Tongue (tissue), 2 donors: Measurements from ENCODE around the gene SH3GLB1. TPM values are rescaled to one million over a fixed set of nuclear protein-coding genes. Genes with fewer than 3 reads are reported as not detected.

Experiments used
- DNase-seq: peaks from one replicate; pipeline ENCODE4 v3.0.0-alpha.2; 2015
- total RNA-seq: library from RNA; depleted of rRNA; stranded (reverse); fragments of >200 nt; gene quantifications from one replicate; pipeline ENCODE4 v1.2.3, GENCODE V29; 2014

Gene SH3GLB1
- total RNA-seq, 1 donor from 2014 or later, result 119 TPM

DNA sequence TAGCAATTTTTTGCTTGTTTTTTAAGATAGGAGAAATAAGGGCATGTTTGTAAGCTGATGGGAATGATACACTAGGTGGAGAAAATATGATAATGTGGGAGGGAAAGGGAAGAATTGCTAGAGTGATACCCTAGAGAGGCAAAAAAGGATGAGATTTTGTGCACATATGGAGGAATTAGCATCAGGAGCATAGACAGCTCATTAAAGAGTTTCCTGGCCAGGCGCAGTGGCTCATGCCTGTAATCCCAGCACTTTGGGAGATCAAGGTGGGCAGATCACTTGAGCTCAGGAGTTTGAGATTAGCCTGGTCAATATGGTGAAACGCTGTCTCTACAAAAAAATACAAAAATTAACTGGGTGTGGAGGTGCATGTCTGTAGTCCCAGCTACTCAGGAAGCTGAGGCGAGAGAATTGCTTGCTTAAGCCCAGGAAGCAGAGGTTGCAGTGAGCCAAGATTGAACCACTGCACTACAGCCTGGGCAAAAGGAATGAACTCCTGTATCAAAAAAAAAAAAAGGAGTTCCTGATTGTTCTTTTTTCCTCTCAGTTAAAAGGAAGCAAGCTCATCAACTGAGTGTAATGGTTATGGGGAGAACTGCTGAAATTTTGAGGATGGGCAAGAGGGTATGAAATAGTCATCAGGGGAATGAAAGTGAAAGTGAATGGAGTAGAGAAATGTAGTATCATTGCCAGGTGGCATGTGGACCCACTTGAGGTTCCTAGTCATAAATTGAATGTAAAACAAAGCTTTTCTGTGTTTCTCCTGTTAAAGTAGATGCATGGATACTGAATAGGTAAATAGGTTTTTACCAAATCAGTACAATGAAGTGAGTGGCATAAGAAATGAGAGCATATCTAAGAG lies 35.5 kb downstream of the SH3GLB1 start:
- no peak for DNase-seq

DNA sequence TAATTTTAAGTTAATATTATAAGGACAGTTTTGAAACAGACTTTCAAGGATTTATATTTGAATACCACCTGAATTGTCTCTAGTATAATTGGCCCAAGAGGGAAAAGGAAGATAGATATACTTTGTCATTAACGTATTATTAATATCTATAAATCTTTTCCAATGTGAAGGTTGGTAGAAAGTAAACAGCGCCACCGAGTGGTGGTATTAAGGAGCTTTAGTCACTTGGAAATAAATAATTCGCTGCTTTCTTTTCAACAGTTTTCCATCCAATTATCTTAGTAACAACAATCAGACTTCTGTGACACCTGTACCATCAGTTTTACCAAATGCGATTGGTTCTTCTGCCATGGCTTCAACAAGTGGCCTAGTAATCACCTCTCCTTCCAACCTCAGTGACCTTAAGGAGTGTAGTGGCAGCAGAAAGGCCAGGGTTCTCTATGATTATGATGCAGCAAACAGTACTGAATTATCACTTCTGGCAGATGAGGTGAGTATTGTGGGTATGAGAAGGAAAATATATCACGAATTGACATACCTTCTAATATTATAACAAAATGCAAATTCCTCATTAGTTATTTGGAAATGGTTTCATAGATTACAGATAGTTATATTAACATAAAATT lies 37.7 kb downstream of the SH3GLB1 start:
- DNase-seq, result peak; percentile 52

DNA sequence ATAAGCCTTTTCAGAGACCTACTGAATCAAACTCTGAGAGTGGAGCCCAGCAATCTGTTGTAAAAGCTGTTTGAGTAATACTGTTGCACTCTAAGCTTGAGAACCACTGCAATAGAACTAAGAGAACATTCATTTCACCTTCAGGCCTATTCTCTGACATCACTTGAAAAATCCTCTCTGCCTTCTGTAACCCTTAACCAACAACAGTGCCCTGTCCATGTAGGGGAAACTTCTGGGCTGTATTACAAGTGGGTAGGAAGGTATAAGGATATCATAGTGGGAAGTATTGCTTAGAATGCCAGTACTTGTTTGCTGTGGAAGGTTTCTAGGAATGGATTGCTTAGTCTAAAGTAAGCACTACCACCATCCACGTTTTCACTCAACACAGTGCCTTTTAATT lies 42.9 kb downstream of the SH3GLB1 start:
- DNase-seq, result no peak

DNA sequence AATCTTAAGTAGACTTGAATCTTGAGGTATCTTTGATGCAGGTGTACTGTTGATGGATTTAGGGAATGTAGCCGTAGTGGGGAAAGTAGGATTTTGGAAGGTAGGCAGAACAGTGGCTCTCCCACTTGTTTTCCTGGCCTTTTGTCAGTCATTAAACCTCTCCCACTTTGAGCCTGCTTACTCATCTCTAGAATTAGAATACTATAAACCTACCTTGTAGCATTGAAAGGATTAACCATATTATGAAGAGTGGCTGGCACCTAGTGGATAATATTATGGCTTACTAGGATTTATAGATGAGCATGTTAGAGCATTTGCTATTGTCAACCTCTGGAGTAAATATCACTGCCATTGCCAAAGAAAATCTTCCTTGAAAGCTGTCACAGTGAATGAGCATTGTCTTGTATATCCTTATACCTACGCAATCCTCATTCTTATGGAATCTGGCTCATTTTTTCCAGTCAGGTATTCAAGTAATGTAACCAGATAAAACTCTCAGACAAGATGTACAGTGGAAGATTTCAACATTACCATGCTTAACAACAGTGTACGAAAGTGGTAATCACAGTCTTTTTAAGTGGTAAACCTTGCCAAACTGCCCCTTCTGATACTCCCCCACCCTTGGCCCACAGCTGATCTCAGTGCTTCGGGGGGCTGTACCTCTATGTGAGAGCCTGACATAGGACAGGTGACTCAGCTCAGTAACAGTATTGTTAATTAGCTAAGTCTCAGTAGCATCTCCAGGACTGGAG lies 44.4 kb downstream of the SH3GLB1 start:
- no peak for DNase-seq

DNA sequence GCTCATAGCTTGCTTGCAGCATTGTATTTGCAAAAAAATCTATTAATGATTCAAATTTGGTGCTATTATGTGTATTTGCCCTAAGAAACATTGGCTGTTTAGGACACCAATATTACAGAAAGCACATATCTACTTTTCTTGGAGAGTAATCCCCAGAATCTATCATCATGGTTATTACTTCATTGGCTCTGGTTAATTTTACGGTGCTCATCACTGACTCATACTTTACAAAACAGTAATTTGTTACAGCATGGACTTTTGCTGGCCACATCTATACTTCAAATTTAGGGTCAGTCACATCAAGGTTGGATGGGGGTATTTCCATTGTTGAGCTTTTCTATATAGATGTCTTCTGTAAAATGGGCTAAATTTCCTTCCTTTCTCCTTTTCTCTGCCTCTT lies 45.7 kb downstream of the SH3GLB1 start:
- no peak for DNase-seq

DNA sequence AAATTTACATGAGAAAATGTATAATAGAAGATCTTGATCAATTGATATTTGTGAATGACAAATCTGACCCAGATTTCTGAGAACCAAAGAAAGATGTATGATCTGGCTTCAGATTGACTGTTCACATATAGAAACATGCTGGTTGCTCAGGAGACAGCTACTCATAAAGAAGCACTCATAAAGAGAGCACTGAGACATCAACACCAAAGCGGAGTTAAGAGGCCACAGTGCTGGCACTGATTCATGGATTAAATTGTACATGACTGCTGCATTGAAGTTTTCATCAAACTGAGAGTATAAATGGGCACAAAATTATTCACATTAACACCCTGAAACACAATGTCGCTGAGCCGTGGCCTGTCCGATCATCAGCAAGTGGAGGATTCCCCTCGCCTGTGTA lies 46.2 kb downstream of the SH3GLB1 start:
- DNase-seq, result no peak

DNA sequence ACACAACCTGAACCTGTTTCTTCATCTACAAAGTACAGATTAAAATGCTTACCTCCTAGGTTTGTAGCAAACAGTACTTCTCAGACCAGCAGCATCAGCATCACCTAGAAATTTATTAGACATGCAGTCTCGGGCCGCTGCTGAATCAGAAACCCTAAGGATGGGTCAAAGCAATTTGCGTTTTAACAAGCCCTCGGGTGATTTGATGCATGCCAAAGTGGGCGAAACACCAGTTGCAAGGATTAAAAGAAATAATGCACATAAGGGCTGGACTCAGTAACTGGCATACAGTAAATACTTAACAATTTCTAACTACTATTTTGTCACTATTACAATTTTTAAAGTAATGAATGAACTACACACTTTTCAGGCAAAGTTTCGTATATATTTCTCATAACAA lies 47.5 kb downstream of the SH3GLB1 start:
- DNase-seq, result no peak

DNA sequence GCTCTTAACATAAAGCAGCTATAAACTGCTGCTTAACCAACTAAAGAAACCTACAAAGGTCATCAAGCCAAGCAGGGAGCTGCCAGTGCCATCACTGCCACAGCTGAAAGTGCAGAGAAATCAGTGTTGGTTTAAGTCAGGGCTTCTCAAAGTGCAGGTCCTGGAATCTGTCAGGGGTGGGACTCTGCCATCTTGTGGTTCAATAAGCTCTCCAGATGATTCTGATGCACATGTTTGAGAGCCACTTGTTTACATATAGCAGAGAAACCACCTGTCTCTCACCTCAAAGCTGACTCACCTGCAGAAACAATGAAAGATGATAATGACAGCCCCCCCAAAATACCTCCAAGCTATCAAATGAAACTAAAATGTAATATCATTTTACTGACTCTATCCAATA lies 49.3 kb downstream of the SH3GLB1 start:
- DNase-seq, result peak; percentile 13

DNA sequence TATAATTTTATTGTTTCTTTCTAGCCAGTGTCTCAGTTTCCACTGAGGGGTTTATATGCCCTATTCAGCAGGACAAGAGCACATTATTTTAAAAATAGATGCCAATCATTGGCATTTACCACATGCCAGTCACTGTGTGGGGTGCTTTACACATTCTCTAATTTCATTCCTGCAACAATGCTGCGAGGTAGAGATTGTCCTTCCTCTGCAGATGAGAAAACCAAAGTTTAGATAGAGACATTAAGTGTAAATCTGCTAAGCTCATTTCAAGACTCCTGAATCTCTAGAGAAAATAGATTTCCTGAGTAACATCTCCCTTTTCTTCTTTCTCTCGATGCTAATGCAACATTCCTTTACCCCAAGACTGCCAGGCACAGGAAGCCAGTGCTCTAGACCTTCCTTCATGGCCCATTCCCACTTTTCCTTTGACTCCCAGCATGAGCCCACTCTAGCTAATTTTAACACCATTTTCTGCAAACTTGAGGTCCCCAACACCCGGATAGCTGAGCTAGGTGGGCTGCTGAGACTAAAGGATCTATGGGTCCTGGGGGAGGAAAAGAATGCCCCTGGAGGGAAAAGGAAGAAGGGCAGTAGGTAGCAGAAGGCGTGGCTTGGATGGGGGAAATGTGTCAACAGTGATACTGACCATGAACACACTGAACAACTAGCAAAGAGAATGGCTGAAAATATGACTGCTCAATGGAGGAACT lies 50.0 kb downstream of the SH3GLB1 start:
- no peak for DNase-seq

DNA sequence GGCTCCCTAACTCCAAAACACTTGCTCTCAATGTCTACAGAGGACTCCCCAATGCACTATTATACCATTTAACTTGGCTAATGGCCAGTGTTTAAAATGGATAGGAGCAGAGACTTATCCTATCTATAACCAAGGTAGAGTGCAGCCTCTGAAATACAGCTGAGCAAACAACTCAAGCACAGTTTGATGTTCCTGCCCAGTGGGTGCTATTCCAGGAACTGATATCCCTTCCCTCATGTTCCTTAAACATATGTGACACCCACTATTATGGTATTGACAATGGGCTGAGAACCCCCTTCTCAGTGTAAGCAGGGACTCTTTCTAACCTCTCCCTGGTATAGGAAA lies 51.7 kb downstream of the SH3GLB1 start:
- DNase-seq, result no peak

DNA sequence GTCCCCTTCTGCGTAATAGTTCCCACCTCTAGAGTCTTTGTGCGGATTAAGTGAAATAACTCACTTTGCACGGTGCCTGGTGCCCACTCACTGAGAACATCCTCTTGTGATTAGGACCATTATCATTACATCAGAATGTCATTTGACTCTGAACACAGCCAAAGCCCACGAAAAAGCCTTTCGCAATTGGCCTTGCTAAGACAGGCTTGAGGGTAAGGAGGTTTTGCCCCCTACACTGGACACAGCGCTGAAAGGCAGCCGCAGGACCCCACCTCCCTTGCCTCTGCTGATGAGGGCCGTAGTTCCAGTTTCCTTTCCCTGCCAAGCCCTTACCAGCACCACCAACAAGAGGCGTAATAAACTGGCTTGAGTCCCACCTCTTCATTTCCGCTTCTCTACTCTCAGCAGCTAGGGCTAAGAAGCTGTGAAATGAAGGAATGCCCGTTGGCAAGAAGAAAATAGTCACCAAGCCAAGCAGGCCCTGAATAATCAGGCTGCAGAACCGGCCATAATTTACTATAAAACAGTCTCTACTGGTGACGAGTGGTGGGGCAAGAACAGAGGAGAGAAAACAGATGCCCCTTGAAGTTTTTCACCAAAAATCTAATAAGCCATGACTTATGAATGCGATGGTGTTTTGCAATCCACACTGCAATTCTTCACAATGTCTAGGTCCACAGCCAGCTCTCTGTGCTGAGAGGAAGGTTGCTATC lies 53.1 kb downstream of the SH3GLB1 start:
- DNase-seq, result peak; percentile 89

DNA sequence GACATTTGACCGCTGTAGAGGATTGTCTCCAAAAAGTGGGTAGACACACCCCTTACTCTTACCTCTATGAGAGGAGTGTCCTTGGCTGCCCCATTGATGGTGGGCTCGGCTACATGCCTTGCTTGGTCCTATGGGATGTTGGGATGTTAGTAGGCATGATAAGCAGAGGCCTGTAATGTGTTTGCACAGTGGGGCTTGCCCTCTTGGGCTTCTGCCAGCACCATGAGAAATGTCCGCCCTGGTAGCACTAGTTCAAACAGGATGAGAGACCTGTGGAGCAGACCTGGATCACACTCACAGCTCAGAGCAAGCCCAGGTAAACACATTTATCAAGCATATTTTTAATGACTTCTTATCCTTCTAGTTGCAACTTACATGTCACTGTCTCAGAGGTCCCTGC lies 54.2 kb downstream of the SH3GLB1 start:
- DNase-seq, result no peak

DNA sequence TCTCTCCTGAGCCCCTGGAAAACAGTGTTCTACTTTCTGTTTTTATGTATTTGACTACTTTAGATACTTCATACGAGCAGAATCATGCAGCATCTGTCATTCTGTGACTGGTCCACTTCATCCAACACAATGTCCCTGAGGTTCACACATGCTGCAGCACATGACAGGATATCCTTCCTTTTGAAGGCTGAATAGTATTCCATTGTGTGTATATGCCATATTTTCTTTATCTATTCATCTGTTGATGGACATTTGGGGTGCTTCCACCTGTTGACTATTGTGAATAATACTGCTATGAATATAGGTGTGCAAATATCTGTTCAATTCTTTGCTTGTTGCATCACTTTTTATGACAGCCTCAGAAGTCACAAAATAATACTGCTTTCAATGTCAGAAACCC lies 55.8 kb downstream of the SH3GLB1 start:
- no peak for DNase-seq

DNA sequence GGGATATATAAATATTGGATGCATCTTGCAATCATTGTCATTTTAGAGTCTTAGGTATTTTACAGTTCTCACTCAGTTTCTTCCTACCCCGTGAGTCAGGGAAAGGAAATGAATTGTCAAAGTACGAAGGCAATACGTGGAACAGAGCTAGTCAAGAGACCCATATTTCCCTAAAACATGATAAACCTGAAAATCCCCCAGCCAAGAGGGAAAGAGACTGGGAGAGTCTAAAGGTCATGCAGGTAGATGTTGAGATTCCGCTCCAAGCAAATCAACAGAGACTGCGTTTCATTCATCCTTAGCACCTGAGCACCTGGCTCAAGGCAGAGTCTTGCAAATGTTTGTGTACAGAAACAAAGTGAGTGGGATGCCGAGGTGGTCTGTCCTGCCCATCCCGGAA lies 58.0 kb downstream of the SH3GLB1 start:
- no peak for DNase-seq

DNA sequence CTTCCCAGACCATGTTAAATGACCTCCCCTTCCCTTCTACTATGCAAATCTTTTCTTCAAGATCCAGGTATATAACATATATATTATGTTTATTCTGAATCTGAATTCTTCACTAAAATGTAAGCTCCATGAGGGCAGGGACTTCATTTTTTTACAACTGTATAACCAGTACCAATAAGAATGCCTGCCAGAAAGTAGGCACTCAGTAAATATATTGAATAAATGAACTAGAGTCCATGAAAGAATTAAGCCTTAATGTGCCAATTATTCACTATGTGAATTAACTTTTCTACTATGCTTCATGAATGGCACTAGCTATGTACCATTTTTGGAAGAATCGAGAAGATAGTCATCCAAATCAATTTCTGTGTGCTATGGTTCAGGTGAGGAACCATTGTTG lies 60.1 kb downstream of the SH3GLB1 start:
- DNase-seq, result no peak

DNA sequence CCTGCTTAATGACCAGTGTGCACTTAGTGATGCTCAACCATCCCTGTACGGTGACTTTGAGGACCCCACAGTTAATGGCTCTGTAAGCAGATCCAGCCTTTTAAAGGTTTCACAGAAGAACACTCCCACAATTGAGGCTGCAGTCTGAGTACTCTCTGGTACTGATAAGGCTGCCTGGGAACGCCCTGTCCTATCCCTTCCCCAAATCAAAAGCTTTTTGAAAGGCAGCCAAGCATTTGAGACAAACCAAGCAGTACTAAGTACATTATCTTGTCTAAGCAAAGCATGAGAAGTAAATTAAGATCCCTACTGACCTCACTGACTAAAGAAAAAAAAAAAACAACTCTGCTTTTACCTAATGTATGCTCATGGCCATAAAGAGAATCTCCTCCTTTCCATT lies 60.7 kb downstream of the SH3GLB1 start:
- no peak for DNase-seq

DNA sequence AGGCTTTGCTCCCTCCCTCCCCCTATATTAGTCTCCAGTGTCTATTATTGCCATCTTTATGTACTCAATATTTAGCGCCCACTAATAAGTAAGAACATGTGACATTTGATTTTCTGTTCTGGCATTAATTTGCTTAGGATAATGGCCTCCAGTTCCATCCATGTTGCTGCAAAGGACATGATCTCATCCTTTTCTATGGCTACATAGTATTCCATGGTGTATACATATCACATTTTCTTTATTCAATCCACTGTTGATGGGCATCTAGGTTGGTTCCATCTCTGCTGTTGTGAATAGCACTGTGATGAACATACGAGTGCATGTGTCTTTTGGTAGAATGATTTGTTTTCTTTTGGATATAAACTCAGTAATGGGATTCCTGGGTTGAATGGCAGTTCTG lies 61.3 kb downstream of the SH3GLB1 start:
- DNase-seq, result no peak

DNA sequence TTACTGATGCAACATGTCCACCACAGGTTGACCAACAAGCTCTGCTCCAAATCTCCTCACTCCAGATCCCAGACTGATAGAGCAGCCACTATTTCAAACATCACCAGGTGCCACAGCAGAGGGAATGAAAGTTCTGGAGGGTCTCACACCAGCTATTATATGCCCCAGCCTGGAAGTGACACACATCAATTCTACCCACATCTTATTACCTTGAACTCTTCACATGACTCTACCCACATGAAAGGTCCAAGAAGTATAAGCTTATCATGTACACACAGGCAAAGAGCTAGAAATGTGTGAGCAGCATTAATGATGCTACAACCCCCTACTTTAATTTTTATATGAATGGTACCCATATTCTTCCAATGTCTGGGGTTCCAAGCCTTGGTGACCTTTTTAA lies 64.2 kb downstream of the SH3GLB1 start:
- no peak for DNase-seq

DNA sequence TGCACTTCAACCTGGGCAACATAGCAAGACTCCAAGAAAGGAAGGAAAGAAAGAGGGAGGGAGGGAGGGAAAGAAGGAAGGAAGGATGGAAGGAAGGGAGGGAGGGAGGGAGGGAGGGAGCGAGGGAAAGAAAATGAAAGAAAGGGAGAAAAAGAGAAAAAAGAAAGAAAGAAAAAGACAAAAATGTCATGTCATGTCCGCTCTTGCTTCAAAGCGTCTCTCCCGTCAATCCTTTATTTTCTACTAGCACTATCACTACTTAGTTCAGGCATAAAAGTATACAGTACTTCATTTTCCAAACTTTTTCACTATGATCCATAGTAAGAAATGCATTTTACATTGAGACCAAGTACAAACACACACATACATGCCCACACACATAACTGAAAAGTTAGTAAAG lies 64.7 kb downstream of the SH3GLB1 start:
- no peak for DNase-seq

DNA sequence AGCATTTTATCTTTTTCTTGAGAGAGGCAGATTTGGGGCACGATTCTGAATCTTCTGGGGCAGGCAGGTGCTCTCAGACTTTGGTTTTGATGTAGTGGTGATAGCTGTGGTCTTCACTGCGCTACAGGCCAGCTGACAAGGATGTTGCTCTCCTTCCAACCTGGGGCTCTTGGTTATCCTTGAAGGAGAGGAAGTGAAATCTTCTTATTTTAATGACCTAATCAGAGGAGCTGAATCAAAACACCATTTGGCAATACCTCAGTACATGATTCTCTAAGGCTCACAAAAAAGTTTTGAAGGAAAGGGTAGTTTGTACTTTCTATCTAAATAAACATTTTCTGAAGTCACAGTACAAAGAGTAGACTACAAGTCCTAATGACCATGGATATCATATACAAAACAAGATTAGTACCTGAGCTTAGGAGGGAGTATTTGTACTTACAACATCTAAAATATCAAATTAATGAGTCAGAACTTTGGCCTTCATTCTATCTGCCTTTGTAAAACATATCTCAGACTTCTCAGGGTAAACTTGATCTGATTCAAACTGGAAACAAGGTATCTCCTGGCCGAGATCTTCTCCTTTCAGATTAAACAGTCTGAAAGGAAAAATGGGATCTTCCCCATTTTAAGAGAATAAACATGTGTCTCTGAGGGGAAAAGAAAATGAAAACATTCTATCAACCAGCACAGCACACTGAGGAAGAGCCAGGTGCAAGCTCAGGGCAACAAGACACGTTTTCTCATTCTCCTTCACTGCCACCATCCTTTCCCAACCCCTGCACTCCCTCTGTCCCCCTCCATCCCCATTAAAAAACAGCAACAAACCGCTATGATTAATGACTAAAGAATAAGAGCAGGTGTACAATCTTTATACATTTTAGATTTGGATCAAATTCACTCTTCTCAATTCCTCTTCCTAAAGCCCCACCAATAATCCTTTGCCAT lies 69.2 kb downstream of the SH3GLB1 start:
- DNase-seq, result no peak
